Testis (tissue), 2 donors: ENCODE measurements around the gene CYP4V2.

Experiments used
- POLR2A ChIP-seq: fragments of 450-650 bp; IDR thresholded peaks from one replicate; pipeline ENCODE4 v1.6.1; 2017; ENCODE audit warnings: antibody characterized with exemption, mild to moderate bottlenecking, moderate library complexity
- TF ChIP-seq, protein P1 (sequence below), 3 experiments: fragments of 450-650 bp in 2 of 3; fragments of 200-600 bp in 1 of 3; sonication (generic) in 1 of 3; IDR thresholded peaks; one replicate each; pipeline ENCODE4 v1.5.1; 2016 to 2019; ENCODE audit warnings: antibody characterized with exemption in 3 of 3, mild to moderate bottlenecking in 2 of 3, moderate library complexity in 1 of 3

- TF ChIP-seq, protein P1, sequence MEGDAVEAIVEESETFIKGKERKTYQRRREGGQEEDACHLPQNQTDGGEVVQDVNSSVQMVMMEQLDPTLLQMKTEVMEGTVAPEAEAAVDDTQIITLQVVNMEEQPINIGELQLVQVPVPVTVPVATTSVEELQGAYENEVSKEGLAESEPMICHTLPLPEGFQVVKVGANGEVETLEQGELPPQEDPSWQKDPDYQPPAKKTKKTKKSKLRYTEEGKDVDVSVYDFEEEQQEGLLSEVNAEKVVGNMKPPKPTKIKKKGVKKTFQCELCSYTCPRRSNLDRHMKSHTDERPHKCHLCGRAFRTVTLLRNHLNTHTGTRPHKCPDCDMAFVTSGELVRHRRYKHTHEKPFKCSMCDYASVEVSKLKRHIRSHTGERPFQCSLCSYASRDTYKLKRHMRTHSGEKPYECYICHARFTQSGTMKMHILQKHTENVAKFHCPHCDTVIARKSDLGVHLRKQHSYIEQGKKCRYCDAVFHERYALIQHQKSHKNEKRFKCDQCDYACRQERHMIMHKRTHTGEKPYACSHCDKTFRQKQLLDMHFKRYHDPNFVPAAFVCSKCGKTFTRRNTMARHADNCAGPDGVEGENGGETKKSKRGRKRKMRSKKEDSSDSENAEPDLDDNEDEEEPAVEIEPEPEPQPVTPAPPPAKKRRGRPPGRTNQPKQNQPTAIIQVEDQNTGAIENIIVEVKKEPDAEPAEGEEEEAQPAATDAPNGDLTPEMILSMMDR (IDR thresholded peaks at IDR 0.05): no peak
- TF ChIP-seq POLR2A: no peak
Measured at GRCh38 chr4:186189656-186190055, 1.7 kb upstream of the CYP4V2 start.
